Measurements from ENCODE around the gene ATP1B3.
A peak's percentile ranks its signal among the peaks of the same experiment; 100 is the strongest.
"Not testable (repeated sequence)": the region's sequence is repeated elsewhere in the genome, so short reads cannot be mapped to it uniquely, and the experiment has no call there.

The ATP1B3 gene

DNA sequence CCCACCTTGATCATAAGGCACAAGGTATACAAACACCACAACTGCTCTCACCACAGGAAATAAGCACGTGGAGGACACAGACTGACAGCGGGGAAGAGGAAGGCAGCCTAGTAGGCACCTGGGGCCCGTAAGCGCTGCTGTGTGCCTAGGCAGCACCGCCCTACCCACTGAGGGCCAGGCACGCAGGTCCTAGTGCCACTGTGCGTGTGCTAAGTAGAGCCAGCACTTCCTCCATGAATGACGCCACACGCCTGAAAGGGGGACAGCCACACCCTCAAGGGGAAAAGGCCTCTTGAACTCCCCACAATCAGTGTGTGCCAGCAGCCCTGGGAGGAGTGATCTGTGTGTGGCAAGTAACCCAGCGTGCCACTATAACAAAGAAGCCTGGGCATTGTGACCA is 73.0 kb downstream of the ATP1B3 start:
- no peak for DNase-seq (ENCODE audit: low read depth)

DNA sequence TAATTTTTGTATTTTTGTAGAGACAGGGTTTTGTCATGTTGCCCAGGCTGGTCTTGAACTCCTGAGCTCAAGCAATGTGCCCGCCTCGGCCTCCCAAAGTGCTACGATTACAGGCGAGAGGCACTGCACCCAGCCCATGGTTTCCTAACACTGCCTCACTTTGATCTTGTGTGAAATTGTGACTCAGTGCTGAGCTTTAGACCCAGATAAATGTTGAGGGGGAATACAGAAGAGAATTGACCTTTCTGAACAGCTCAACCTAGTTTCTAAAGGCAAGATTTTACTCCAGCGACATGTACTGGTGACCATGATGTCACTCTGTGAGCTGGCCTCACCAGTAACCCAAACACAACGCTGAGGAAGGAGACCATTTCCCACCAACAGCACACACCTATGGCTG is 73.5 kb downstream of the ATP1B3 start:
- no peak for DNase-seq (ENCODE audit: low read depth)

DNA sequence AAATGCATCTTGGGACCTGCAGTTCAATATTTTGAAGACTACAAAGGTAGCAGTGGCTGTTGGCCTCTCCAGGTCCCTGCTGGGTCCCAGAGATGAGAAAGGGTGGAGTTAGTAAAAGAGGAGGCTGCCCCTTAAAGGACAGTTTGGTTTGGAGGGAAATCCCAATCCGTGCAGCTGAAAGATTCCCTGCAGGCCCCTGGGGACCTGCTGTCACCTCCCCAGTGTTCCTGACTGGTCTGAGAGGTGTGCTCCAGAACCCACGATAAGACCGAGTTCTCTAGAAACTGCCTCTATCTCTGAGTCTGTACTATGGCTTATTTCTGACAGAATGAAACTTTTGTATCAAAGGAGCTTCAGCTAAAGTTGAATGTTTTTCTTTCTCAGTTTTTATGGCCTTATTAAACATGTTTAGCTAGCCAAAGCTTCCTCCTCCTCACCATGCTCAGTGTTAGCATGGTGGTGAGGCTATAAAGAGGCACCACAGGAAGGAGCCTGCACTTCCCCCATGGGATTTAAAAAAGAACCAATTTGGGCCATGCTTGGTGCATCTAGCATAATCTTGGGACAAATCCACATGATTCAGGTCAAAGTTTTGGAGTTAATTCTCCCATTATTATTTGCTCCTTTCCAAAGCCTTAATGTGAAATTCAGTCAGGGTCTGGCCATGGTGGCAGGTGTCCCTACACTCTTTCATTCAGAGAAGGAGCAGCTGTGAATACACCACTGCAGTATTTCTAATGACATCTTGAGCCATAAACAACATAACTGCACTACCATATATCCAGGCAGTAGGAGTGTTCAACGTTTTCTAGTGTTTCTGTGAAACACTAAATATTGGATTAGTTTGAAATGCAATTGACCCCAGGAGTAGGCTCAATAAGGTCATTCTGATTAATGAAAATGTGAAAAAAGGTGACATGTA is 74.4 kb downstream of the ATP1B3 start:
- no peak for DNase-seq (ENCODE audit: low read depth)

DNA sequence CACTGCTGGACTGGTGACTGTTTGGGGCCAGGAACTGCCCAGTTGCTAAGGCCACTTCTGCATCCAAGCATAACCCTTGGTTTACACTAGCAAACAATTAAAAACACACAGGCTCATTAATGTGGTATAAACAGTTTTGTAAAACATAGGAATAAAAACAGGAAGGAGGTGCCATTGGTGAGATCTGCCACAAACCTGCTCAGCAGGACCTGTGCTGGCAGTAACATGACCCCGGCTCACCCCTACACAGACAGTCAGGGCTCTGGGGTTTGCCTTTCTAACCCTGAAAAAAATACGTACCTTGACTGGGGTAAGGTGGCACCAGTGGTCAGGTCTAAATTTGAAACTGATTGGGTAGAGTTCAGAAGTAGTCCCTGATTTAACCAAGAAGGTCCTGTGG is 76.2 kb downstream of the ATP1B3 start:
- no peak for DNase-seq (ENCODE audit: low read depth)

DNA sequence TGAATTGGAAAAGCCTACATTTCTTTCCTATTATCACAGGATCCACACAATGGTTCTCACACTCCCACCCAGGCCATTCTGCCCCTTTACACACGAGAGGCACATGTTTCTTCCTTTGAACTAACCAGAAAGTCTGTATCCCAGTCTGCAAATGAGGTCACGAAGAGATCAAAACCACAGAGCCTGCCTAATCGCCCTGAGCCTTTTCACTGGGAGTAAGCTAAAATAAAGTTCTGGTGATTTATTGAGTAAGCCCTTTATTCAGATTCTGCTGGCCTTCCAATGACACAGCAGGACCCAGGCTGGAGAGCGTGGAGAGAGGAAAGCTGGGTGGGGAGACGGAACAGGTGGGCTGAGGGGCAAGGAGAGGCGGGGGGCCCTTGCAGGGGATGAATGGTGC is 78.7 kb downstream of the ATP1B3 start:
- DNase-seq (ENCODE audit: low read depth), result peak; percentile 77

DNA sequence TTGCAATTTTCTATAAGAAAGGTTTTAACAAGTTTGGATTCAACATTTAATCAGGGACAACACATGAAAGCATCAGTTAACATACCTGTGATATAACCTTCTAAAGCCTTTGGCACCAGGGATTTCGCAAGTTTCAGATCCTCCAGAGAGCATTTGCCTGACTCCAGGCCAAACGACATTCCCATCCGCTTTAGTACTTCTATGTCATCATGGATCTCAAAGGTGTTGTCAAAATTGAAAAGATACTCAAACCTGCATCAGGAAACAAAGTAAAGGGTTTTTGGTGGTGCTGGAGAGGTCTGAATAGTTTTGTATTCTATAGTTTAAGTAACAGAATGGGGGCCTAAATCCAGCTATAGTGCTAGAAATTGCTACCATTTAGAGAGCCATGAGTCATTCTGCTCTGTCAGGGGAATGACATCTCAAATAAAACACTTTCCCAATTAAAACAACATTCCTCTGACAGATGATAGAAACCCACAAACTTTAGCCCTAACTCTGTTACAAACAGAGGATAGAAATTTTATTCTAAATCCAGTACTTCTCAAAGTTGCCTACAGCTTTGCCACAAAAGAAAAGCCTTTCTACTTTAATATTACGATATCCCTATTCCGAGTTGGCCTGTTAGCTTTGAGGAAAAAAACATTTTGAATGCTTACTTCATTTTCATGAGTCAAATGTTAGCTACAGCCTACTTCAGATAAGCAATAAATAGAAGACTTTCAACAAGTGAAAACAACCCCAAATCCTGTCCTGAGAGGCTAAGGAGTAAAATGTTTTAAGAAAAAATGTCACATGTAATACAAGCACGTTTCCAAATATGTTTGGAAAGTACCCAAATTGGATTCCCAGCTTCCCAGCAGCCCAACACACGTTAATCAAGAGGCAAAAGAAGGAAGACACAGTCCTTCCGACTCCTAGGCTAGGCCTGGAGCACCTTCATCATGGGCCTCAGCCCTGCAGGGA is 83.4 kb downstream of the ATP1B3 start:
- DNase-seq (ENCODE audit: low read depth), result peak; percentile 61

DNA sequence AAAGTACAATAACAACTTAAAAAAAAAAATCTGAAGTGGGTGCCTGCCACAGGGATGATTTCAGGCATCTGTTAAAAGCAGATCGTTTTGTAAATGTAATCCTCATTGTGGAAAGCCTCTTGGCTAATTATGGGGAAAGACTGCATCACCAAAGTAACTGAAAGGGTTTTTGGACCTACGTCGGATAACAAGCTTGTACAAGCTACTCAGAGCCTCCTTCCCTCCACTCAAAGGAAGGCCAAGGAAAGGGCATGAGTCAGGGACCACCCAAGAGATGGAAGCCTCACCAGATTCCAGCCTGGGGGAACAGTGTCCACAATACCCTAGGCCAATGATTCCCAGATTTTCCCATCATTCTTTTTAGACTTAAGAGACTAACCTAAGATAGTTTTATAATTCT is 84.3 kb downstream of the ATP1B3 start:
- peak; percentile 66 for DNase-seq (ENCODE audit: low read depth)

DNA sequence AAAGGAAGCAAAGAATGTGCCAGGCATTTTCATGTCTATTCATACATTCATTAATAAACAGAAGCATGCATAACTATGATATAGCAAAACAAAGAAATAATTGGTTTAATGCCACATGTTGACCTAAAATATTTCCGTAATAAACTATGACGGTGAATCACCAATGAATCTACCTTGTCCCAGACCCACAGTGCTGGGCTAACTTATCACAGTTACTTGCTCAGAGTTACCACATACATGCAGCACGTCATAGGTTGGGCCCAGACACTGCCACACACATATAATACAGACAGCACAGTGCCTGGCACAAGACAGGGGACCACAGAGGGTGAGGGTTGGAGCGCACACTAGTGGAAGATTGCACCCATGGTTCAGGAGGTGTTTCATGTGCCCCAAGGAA is 86.9 kb downstream of the ATP1B3 start:
- peak; percentile 20 for DNase-seq (ENCODE audit: low read depth)

DNA sequence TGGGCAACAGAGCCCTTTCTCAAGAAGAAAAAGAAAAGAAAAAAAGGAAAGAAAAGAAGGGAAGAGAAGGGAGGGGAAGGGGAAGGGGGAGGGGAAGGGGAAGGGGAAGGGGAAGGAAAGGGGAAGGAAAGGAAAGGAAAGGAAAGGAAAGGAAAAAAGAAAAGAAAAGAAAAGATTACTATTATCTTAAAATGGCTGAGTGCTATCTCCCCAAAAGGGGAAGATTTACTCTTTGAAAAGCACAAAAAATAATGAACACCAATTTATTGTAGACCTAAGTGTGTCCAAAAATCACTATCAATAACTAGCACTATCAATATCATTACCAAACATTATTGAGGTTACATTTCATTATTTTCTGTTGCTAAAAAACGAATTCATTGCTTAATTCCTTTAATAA is 89.0 kb downstream of the ATP1B3 start:
- no peak for DNase-seq (ENCODE audit: low read depth)

DNA sequence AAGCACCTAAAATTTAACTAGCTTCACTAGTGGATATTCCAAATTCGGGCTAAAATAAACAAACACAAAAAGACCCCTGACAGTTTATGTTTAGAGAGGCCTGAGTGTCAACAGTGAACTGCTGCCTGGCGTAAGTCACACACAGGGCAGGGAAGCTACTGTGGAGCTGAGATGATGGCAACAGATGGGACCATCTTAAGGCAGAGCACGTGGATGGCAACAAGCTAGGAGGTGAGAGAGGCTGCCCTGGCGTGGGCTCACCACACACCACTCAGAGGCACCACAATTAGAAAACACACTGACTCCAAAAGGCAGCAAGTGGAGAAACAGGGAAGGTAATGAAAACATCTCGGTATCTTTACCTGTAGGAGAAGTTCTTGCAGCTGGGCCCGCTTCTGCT is 93.3 kb downstream of the ATP1B3 start:
- DNase-seq (ENCODE audit: low read depth), result no peak

DNA sequence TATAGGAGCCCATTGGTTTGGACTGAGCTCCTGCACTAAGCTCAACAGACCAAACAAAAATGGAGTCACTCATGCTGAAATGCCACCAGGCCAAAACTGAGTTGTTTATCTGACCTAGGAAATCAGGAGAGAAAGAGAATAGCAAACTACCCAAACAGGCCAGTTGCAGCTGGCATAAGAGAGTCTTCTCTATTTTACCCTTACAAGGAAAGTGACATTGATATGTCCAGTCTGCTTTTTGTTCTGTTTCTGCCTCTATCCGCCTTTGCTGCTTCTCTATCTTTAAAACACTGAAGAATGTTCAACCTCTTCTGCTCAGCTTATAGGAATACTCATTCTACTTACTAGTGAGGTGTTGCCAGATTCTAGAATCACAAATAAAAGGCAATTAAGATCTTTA is 95.1 kb downstream of the ATP1B3 start:
- DNase-seq (ENCODE audit: low read depth), result no peak

DNA sequence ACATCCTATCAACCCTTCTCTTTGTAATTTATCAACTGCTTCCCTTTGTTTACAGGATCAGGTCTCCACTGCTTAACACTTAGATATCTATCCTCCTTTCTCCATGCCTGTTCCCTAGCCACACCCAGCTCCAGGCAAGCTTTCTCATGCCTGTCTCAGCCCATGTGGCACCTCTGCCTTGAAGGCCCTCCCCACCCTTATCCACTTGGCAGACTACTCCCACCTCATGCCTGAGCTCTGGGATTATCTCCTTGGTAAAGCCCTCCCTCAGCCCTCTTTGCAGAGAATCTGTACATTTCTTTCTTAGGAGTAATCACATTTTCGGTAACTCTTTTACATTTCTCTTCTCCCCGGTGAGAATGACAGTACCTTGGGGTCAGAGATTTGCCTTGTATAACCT is 96.0 kb downstream of the ATP1B3 start:
- peak; percentile 83 for DNase-seq (ENCODE audit: low read depth)

DNA sequence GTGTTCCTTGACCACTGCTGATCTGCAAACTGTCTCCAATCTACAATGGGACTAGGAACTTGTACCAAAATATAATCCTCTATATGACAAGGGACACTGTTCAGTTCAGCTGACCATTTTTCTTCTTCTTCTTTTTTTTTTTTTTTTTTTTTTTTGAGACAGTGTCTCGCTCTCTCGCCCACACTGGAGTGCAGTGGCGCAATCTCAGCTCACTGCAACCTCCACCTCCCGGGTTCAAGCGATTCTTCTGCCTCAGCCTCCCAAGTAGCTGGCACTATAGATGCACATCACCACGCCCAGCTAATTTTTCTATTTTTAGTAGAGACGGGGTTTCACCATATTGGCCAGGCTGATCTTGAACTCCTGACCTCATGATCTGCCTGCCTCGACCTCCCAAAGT is 98.3 kb downstream of the ATP1B3 start:
- not testable (repeated sequence) for DNase-seq (ENCODE audit: low read depth)

Data from amniotic epithelial cell (primary cell).